Memory B cell (primary cell): ENCODE results near the gene FTCD.

Source experiments
- ATAC-seq: fragments of 150-1000 bp; cut with Tn5 transposase; 2 replicates; pipeline ENCODE4 v1.10.0; 2021; ENCODE audit warnings: low read depth, mild to moderate bottlenecking, moderate library complexity
- DNase-seq, 2 donors: peaks; one replicate each; pipeline ENCODE4 v3.0.0; 2022; ENCODE audit warnings: low spot score in 2 of 2
- H3K27ac Mint-ChIP-seq: one replicate; pipeline ENCODE4 v1.8.0; 2022; ENCODE audit warnings: mild to moderate bottlenecking, moderate library complexity, mixed read lengths
- H3K27me3 Mint-ChIP-seq: one replicate; pipeline ENCODE4 v1.8.0; 2022; ENCODE audit warnings: mixed read lengths
- H3K36me3 Mint-ChIP-seq: one replicate; pipeline ENCODE4 v1.8.0; 2022; ENCODE audit warnings: mild to moderate bottlenecking, mixed read lengths
- H3K4me1 Mint-ChIP-seq: one replicate; pipeline ENCODE4 v1.8.0; 2022; ENCODE audit warnings: mixed read lengths
- H3K4me3 Mint-ChIP-seq: one replicate; pipeline ENCODE4 v1.8.0; 2022; ENCODE audit warnings: mild to moderate bottlenecking, moderate library complexity, mixed read lengths
- H3K9me3 Mint-ChIP-seq: one replicate; pipeline ENCODE4 v1.8.0; 2022; ENCODE audit warnings: mixed read lengths

FTCD gene

GRCh38 chr21:46131838-46132651 is 23.3 kb downstream of the FTCD start:
- Mint-ChIP-seq H3K4me1 (no peaks in the 10 kb centered on the region), H3K9me3 (no peaks in the 10 kb centered on the region), H3K36me3 (no peaks in the 10 kb centered on the region), H3K27me3 (peaks cover 7% of the 10 kb centered on the region), H3K27ac (no peak overlapping the region), H3K4me3 (no peak overlapping the region)
- no peak for DNase-seq
- no peak for ATAC-seq

- Mint-ChIP-seq H3K27ac (no peak overlapping the region), H3K4me3 (no peak overlapping the region), H3K4me1 (no peaks in the 10 kb centered on the region), H3K36me3 (no peaks in the 10 kb centered on the region), H3K9me3 (no peaks in the 10 kb centered on the region), H3K27me3 (peaks cover 7% of the 10 kb centered on the region)
- DNase-seq, result no peak
- no peak for ATAC-seq
These were observed 23.9 kb downstream of the FTCD start for GRCh38 chr21:46131588-46131837.

DNA sequence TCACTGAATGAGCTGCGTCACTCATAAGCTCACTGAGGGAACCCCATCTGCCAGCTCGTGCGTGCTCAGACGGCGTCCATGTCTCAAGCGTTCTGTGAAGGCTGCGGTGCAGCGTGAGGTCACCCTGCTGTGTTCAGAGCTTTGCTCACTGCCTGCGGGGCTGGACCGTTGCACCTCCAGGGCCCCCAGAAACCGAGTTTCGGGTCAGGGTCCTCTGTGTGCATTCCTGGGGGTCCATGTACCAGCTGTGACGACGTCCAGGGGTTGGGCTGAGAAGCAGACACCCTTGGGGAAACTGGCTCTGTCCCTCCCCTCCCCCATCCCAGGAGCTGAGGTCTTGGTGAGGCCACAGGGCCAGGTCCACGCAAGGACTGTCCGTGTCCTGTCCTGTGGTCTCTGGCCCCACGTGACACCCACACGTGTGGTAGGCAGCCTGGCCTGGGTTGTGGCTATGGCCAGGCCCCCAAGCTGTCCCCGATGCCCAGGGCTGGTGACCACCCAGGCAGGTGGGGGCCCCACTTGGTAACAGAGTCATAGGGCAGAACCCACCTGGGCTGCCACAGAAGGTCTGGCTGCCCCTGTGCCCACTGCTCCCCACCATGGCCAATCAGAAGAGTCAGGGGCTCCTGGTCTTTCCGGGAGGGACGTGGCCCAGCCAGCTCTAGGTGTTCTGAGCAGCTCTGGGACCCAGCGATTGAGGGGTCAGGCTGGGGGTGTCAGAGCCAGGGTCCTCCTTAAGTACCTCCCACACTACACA is 24.4 kb downstream of the FTCD start:
- H3K27ac Mint-ChIP-seq, result no peak overlapping the region
- H3K27me3 Mint-ChIP-seq, result peaks cover 5% of the 10 kb centered on the region
- ATAC-seq, result no peak
- no peak for DNase-seq
- H3K4me3 Mint-ChIP-seq, result no peak overlapping the region
- no peaks in the 10 kb centered on the region for H3K4me1 Mint-ChIP-seq
- no peaks in the 10 kb centered on the region for H3K36me3 Mint-ChIP-seq
- no peaks in the 10 kb centered on the region for H3K9me3 Mint-ChIP-seq

- no peak for ATAC-seq
- DNase-seq, result no peak
- Mint-ChIP-seq H3K4me3 (no peak overlapping the region), H3K27me3 (no peaks in the 10 kb centered on the region), H3K36me3 (no peaks in the 10 kb centered on the region), H3K4me1 (no peaks in the 10 kb centered on the region), H3K27ac (no peak overlapping the region), H3K9me3 (no peaks in the 10 kb centered on the region)
These were observed 25.3 kb downstream of the FTCD start for GRCh38 chr21:46129846-46130651.

DNA sequence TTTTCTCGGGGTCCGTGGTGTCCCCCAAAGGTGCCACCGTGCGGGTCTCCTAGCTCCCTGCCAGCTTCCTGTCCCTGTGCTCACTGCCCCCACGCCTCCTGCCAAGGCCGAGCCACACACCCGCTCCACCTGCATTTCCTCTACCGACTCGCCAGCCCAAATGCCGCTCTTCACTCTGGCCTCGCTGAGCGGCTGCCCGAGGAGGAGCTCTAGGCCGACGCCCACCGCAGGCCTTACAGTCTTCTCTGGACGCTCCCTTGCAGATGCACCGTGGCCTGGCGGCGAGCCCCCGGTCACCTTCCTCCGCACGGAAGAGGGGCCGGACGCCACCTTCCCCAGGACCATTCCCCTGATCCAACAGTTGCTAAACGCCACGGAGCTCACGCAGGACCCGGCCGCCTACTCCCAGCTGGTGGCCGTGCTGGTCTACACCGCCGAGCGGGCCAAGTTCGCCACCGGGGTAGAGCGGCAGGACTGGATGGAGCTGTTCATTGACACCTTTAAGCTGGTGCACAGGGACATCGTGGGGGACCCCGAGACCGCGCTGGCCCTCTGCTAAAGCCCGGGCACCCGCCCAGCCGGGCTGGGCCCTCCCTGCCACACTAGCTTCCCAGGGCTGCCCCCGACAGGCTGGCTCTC is 26.3 kb downstream of the FTCD start:
- Mint-ChIP-seq H3K4me3 (no peak overlapping the region), H3K4me1 (no peaks in the 10 kb centered on the region), H3K9me3 (no peaks in the 10 kb centered on the region), H3K27me3 (no peaks in the 10 kb centered on the region), H3K36me3 (no peaks in the 10 kb centered on the region), H3K27ac (no peak overlapping the region)
- no peak for DNase-seq
- no peak for ATAC-seq

DNA sequence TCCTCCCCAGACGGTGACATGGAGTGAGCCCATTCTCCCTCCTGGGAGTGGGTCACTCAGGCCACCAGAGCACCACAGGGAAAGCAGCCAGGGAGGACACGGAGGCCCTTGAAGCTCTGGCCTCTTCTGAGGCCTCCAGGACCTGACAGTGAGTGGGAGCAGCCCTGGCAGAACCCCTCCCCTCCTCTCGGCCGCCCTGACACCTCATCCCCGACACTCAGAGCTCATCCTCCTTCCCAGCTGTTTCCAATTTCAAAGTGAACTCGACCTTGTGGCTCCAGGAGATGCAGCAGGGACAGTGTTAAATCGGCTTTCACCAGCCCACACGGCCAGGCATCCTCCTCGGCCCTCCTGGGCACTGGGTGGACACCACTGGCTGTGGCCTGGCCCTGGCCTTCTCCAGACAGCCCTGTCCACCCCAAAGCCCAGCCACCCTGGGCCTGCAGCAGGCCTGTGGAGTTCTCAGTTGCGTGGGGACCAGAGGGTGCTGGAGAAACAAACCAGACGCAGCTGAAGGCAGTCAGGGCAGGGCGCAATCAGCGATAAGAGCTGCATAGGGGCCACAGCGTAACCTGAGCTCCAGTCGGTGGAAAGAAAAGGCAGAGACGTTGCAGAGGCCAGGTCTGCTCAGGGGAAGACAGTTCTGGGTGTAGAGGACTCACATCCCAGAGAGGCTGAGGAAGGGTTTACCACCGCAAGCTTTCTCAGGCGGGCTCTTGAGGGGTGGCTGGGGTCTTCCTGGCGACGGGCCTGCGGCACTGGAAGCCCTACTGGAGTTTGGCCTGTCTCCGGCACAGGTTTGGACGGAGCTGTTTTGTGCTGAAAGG is 27.1 kb downstream of the FTCD start:
- Mint-ChIP-seq H3K27ac (no peak overlapping the region), H3K9me3 (peaks cover 5% of the 10 kb centered on the region), H3K4me3 (no peak overlapping the region), H3K27me3 (peaks cover 6% of the 10 kb centered on the region), H3K36me3 (no peaks in the 10 kb centered on the region), H3K4me1 (peaks cover 5% of the 10 kb centered on the region)
- DNase-seq (no peak), ATAC-seq (no peak)

DNA sequence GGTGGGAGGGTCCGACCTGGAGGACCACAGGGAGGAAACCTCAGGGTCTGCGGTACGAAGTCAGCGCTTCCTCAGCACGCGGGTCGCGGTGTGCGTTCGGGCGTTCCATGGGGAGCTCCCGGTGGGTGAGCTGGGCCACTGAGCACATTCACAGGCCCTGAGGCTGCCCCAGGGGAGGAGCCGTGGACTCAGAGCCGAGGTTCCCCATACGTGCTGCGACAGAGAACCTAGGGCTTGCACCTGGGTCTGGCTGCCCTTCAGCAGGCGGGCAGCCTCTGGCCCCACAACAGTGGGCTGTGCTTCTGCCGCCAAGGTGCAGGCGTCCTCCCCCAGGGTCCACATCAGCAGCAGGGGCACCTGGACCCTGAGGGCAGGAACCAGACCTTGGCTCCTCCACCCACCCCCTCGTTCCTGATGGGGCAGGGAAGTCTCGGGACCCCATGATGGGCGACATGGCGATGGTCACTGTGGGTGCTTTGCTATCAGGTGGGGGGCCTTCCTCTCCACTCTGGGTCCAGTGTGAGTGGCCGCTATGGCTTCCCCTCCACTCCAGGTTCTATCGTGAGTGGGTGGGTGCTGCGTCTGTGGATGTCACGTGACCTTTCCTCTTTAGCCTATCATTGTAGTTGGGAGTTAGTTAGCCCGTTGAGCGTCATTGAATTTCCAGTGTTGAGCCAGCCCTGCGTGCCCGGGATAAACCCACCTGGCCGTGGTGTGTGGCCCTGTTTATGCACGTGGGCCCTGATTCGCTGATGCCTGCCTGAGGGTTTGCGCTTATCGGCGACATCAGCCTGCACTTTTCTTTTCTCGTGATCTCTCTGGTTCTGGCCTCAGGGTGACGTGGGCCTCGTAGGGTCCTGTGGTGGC is 27.9 kb downstream of the FTCD start:
- Mint-ChIP-seq H3K27me3 (peaks cover 6% of the 10 kb centered on the region), H3K36me3 (no peaks in the 10 kb centered on the region), H3K4me1 (peaks cover 5% of the 10 kb centered on the region), H3K9me3 (peaks cover 6% of the 10 kb centered on the region), H3K27ac (no peak overlapping the region), H3K4me3 (no peak overlapping the region)
- no peak for DNase-seq
- ATAC-seq, result no peak

DNA sequence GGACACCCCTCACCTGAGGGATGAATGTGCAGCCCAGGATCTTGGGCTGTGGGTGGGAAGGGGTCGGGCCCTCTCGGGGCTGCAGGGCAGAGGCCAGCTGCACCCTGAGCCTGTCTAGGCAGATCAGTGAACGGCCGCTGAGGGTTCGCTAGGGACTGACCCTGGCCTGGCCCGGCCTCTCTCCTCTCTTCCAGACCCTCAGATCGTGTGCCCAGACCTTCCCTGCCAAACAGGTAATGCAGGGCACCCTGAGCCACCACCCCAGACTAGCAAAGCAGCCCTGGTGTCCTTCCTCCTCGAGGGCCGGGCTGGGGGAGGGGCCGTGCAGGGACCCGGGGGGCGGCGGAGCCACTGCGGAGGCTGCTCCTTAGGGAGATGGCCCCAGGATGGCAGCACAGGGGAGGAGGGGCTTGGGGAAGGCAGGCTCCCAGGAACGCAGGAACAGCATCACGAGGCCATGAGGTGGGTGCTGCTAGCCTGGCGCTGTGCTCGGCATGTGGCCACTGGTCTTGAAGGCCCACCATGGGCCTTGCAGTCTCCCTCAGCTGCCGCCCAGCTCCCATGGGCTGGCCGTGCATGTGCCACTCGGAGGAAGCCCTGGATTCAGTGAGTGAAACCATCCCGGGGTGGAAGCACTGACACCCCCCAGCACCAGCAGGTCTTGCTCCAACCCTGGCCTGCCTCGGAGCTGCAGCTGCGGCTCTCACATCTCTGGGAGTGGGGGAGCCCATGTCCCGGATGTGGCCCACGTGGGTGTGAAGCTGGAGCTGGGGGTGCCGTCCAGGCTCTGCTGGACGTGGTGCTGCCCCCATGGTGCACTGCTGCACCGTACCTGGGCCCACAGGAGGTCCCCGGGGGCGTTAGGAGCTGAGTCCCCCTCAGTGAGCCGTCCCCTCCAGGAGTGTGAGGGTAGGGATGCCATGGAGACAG is 28.8 kb downstream of the FTCD start:
- ATAC-seq (no peak), DNase-seq (no peak)
- Mint-ChIP-seq H3K9me3 (peaks cover 6% of the 10 kb centered on the region), H3K36me3 (no peaks in the 10 kb centered on the region), H3K4me3 (no peak overlapping the region), H3K27me3 (peaks cover 8% of the 10 kb centered on the region), H3K27ac (no peak overlapping the region), H3K4me1 (peaks cover 5% of the 10 kb centered on the region)

DNA sequence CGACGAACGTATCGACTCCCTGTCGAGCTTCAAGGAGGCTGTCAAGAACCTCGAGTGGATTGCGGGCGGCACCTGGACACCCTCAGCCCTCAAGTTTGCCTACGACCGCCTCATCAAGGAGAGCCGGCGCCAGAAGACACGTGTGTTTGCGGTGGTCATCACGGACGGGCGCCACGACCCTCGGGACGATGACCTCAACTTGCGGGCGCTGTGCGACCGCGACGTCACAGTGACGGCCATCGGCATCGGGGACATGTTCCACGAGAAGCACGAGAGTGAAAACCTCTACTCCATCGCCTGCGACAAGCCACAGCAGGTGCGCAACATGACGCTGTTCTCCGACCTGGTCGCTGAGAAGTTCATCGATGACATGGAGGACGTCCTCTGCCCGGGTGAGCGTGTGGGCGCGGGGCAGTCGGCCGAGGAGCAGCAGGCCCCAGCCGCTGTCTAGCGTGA is 29.5 kb downstream of the FTCD start:
- Mint-ChIP-seq H3K27ac (no peak overlapping the region), H3K4me1 (peaks cover 5% of the 10 kb centered on the region), H3K9me3 (peaks cover 6% of the 10 kb centered on the region), H3K4me3 (no peak overlapping the region), H3K27me3 (peaks cover 8% of the 10 kb centered on the region), H3K36me3 (no peaks in the 10 kb centered on the region)
- DNase-seq (no peak), ATAC-seq (no peak)

DNA sequence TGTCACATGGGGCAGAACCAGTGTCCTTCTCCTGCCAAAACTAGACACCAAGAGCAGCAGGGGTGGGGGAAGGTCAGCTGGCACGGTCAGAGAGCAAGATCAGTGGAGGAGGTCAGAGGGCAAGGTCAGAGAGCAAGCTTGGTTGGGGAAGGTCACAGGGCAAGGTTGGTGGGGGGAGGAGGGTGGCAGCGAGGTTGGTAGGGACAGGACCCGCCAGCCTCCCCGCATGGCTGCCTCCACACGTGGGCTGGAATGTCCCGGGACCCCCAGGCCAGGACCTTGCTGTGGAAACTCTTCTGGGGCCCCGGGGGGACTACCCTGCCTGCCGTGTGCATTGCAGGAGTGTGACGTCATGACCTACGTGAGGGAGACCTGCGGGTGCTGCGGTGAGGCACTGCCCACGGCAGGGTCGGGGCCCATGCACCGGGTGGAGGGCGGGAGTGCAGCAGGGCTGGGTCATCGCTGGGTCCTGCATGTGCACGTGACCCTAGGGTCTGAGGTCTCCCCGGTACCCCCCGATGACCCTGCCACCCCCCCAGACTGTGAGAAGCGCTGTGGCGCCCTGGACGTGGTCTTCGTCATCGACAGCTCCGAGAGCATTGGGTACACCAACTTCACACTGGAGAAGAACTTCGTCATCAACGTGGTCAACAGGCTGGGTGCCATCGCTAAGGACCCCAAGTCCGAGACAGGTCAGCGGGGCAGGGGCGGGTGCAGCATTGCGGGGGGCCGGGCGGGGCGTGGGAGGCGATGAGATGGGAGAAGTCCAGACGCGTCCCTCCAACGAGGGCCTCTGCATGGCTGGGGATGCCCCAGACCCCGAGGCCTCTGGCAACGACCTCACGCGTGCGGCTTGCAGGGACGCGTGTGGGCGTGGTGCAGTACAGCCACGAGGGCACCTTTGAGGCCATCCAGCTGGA is 30.2 kb downstream of the FTCD start:
- H3K27ac Mint-ChIP-seq, result no peak overlapping the region
- ATAC-seq, result no peak
- DNase-seq, result no peak
- peaks cover 8% of the 10 kb centered on the region for H3K27me3 Mint-ChIP-seq
- no peak overlapping the region for H3K4me3 Mint-ChIP-seq
- peaks cover 6% of the 10 kb centered on the region for H3K9me3 Mint-ChIP-seq
- peaks cover 5% of the 10 kb centered on the region for H3K4me1 Mint-ChIP-seq
- H3K36me3 Mint-ChIP-seq, result no peaks in the 10 kb centered on the region
